ENCODE measurements around the gene SCO2. TPM values are rescaled to one million over a fixed set of nuclear protein-coding genes. Genes with fewer than 3 reads are reported as not detected.

The SCO2 gene
- total and polyA plus RNA-seq, 2 of the 13 experiments (the other 11 are each of a cell fraction or from before 2014, with no cell fraction given): 0.32 to 3.7 TPM

GRCh38 chr22:50485221-50486131 is 39.9 kb downstream of the SCO2 start (continued):
- TF ChIP-seq ZBTB4 (CRISPR knock-in tag; IDR thresholded peaks at IDR 0.05; ENCODE audit: borderline replicate concordance): peak; percentile 31; the same call in 1 of the 2 replicates
- TF ChIP-seq GZF1 (CRISPR knock-in tag; IDR thresholded peaks at IDR 0.05): no peak
- peak; percentile 89 for TF ChIP-seq SSRP1 (CRISPR knock-in tag; IDR thresholded peaks at IDR 0.05)
- TF ChIP-seq ZNF574 (CRISPR knock-in tag; IDR thresholded peaks at IDR 0.05): peak; percentile 59
- no peak for TF ChIP-seq ZNF44 (CRISPR knock-in tag; IDR thresholded peaks at IDR 0.05)
- TF ChIP-seq ZNF34 (CRISPR knock-in tag; IDR thresholded peaks at IDR 0.05; ENCODE audit: borderline replicate concordance): no peak
- no peak; the same call in 1 of the 2 replicates for TF ChIP-seq FOXK1 (CRISPR knock-in tag; IDR thresholded peaks at IDR 0.05; ENCODE audit: borderline replicate concordance, low read depth)
- no peak for TF ChIP-seq PPARG (CRISPR knock-in tag; conservative IDR thresholded peaks at IDR 0.05)
- TF ChIP-seq TIGD3 (CRISPR knock-in tag; IDR thresholded peaks at IDR 0.05; ENCODE audit: borderline replicate concordance): no peak; the same call in 1 of the 2 replicates
- TF ChIP-seq ZNF367 (CRISPR knock-in tag; IDR thresholded peaks at IDR 0.05; ENCODE audit: borderline replicate concordance): no peak
- no peak for TF ChIP-seq ZNF230 (CRISPR knock-in tag; IDR thresholded peaks at IDR 0.05)
- no peak for TF ChIP-seq IKZF1 (IDR thresholded peaks at IDR 0.05)
- TF ChIP-seq ZNF766 (CRISPR knock-in tag; IDR thresholded peaks at IDR 0.05; ENCODE audit: borderline replicate concordance): no peak
- TF ChIP-seq PHF20 (CRISPR knock-in tag; IDR thresholded peaks at IDR 0.05): no peak
- no peak for TF ChIP-seq ATF1 (CRISPR knock-in tag; IDR thresholded peaks at IDR 0.05)
- no peak for TF ChIP-seq ISL2 (CRISPR knock-in tag; IDR thresholded peaks at IDR 0.05)
- no peak for TF ChIP-seq ZNF432 (CRISPR knock-in tag; IDR thresholded peaks at IDR 0.05; ENCODE audit: borderline replicate concordance)
- TF ChIP-seq GFI1 (CRISPR knock-in tag; IDR thresholded peaks at IDR 0.05; ENCODE audit: borderline replicate concordance): no peak
- 0 out of 2 replicates have a peak, but pooled peaks have one; percentile 15 for TF ChIP-seq HOXD1 (CRISPR knock-in tag; IDR thresholded peaks at IDR 0.05)
- no peak; the same call in 1 of the 2 replicates for TF ChIP-seq ZBTB34 (CRISPR knock-in tag; IDR thresholded peaks at IDR 0.05)
- TF ChIP-seq EEA1 (CRISPR knock-in tag; IDR thresholded peaks at IDR 0.05; ENCODE audit: borderline replicate concordance): no peak

Measured in HepG2 (cell line).